Peyer's patch (tissue), 4 donors: Measurements from ENCODE around the gene RBBP6.

Experiments
- POLR2A ChIP-seq, 2 donors: fragments of 450-650 bp; IDR thresholded peaks; one replicate each; pipeline ENCODE4 v1.5.1; 2017; ENCODE audit warnings: antibody characterized with exemption in 2 of 2, mild to moderate bottlenecking in 2 of 2, moderate library complexity in 2 of 2
- TF ChIP-seq, protein P1 (sequence below), 6 experiments: fragments of 450-650 bp in 4 of 6; fragments of 200-600 bp in 2 of 6; sonication (generic) in 1 of 6; IDR thresholded peaks; one replicate each; pipeline ENCODE4 v1.5.1; 2017 to 2019; ENCODE audit warnings: antibody characterized with exemption in 6 of 6, mild to moderate bottlenecking in 3 of 6, moderate library complexity in 1 of 6

DNA sequence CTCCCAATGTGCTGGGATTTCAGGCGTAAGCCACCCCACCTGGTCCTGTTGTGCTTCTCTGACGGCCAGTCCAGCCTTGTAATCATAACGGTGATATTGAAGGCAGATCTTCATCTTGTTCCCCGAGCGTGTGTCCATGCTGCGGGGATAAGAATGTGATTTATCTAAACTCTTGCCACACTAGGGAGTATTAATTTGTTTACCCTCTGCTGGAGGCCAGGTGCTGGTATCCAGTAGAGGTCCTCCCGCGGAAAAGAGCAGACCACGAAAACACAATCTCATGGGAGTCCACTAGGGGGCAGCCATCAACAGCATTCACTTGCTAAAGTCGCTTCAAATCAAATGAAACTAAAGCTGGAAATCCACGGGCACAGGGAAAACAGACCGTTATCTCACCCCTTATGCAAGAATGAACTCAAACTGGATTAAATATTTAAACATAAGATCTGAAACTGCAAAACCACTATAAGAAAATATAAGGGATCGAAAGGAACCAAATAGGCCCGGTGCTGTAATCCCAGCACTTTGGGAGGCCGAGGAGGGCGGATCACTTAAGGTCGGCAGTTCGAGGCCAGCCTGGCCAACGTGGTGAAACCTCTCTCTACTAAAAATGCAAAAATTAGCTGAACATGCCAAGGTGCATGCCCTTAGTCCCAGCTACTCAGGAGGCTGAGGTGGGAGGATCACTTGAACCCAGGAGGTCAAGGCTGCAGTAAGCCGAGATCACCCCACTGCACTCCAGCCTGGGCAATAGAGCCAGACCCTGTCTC is 22.3 kb upstream of the RBBP6 start:
- TF ChIP-seq, protein P1, sequence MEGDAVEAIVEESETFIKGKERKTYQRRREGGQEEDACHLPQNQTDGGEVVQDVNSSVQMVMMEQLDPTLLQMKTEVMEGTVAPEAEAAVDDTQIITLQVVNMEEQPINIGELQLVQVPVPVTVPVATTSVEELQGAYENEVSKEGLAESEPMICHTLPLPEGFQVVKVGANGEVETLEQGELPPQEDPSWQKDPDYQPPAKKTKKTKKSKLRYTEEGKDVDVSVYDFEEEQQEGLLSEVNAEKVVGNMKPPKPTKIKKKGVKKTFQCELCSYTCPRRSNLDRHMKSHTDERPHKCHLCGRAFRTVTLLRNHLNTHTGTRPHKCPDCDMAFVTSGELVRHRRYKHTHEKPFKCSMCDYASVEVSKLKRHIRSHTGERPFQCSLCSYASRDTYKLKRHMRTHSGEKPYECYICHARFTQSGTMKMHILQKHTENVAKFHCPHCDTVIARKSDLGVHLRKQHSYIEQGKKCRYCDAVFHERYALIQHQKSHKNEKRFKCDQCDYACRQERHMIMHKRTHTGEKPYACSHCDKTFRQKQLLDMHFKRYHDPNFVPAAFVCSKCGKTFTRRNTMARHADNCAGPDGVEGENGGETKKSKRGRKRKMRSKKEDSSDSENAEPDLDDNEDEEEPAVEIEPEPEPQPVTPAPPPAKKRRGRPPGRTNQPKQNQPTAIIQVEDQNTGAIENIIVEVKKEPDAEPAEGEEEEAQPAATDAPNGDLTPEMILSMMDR (IDR thresholded peaks at IDR 0.05), result peak; percentile 71 to 89 (median 85)
- TF ChIP-seq POLR2A (IDR thresholded peaks at IDR 0.05), result no peak
